H1 (cell line): ENCODE measurements around the gene ICA1. TPM values are rescaled to one million over a fixed set of nuclear protein-coding genes. Genes with fewer than 3 reads are reported as not detected.

Experiments used
- CTCF ChIA-PET: fragments of 300-600 bp; sonication (Branson Sonifier 250); formaldehyde crosslinking; loops from one replicate; lab custom pipeline; 2021; ENCODE audit not compliant: partially characterized antibody; lab: Charles Lee
- POLR2A ChIA-PET: fragments of 300-600 bp; sonication (Branson Sonifier 250); formaldehyde crosslinking; loops from one replicate; lab custom pipeline; 2021; ENCODE audit warnings: inconsistent platforms; ENCODE audit not compliant: partially characterized antibody; lab: Charles Lee
- DNase-seq, 2 experiments: peaks; one replicate each; pipeline versions ENCODE4 v3.0.0 to v3.0.0-alpha.2; 2010 to 2022; ENCODE audit warnings: low spot score in 2 of 2, low read depth in 1 of 2, mixed read lengths in 1 of 2
- FAIRE-seq: peaks from 2 replicates; lab custom pipeline; 2011; peaks lifted over from hg19 to GRCh38; lab: Jason Lieb, UNC
- H2AFZ ChIP-seq: 2 replicates; pipeline ENCODE4 v1.8.1; 2012; ENCODE audit warnings: low read length, inconsistent platforms
- H2AK5ac ChIP-seq: 2 replicates; pipeline ENCODE4 v1.6.1; 2013; ENCODE audit warnings: low read depth, low read length
- H2BK120ac ChIP-seq: replicated peaks from 2 replicates; pipeline ENCODE3; 2013; ENCODE audit warnings: low read depth, low read length, inconsistent platforms
- H2BK12ac ChIP-seq: 2 replicates; pipeline ENCODE4 v1.6.1; 2013; ENCODE audit warnings: low read depth, low read length
- H2BK15ac ChIP-seq: 2 replicates; pipeline ENCODE4 v1.6.1; 2013; ENCODE audit warnings: low read length
- H2BK20ac ChIP-seq: 2 replicates; pipeline ENCODE4 v1.6.1; 2013; ENCODE audit warnings: low read length
- H2BK5ac ChIP-seq: 2 replicates; pipeline ENCODE4 v1.6.1; 2013; ENCODE audit warnings: low read depth, low read length
- H3K14ac ChIP-seq: 2 replicates; pipeline ENCODE4 v1.6.1; 2013; ENCODE audit warnings: inconsistent platforms; ENCODE audit not compliant: insufficient read length
- H3K18ac ChIP-seq: 2 replicates; pipeline ENCODE4 v1.6.1; 2013; ENCODE audit warnings: low read length; ENCODE audit errors: extremely low read depth
- H3K23ac ChIP-seq: 2 replicates; pipeline ENCODE4 v1.6.1; 2013; ENCODE audit warnings: inconsistent platforms; ENCODE audit not compliant: insufficient read length
- H3K23me2 ChIP-seq: 2 replicates; pipeline ENCODE4 v1.6.1; 2013; ENCODE audit warnings: low read depth, low read length
- H3K27ac ChIP-seq: 2 replicates; pipeline ENCODE4 v1.6.1; 2011; ENCODE audit warnings: low read depth, low read length, inconsistent platforms
- H3K27me3 ChIP-seq, 4 experiments: replicated peaks in 1 of 4; 1 replicate in 1 of 4; 2 replicates in 3 of 4; pipeline versions ENCODE4 v1.6.1 to v1.8.1; 2011 to 2013; ENCODE audit warnings: low read length in 3 of 4, mild to moderate bottlenecking in 3 of 4, inconsistent platforms in 2 of 4, mixed read lengths in 2 of 4, moderate library complexity in 1 of 4; ENCODE audit not compliant: control insufficient read depth in 3 of 4, insufficient read depth in 3 of 4; ENCODE audit errors: extremely low read depth in 1 of 4
- H3K36me3 ChIP-seq, 4 experiments: 2 replicates each; pipeline versions ENCODE4 v1.6.1 to v1.8.1; 2011 to 2013; ENCODE audit warnings: mild to moderate bottlenecking in 4 of 4, low read length in 3 of 4, moderate library complexity in 2 of 4, control low read depth in 1 of 4, inconsistent platforms in 1 of 4; ENCODE audit not compliant: insufficient read depth in 4 of 4, control insufficient read depth in 2 of 4
- H3K4ac ChIP-seq: replicated peaks from 2 replicates; pipeline ENCODE3; 2013; ENCODE audit warnings: low read length, low read depth, mixed read lengths, inconsistent platforms; ENCODE audit not compliant: insufficient read length
- H3K4me1 ChIP-seq, 4 experiments: replicated peaks in 1 of 4; 1 replicate in 1 of 4; 2 replicates in 3 of 4; pipeline versions ENCODE4 v1.6.1 to v1.8.1; 2011 to 2013; ENCODE audit warnings: low read length in 3 of 4, inconsistent platforms in 2 of 4, mixed read lengths in 1 of 4; ENCODE audit not compliant: insufficient read depth in 4 of 4, control insufficient read depth in 3 of 4
- H3K4me2 ChIP-seq, 2 experiments: 2 replicates each; pipeline versions ENCODE4 v1.6.1 to v1.8.1; 2011 to 2013; ENCODE audit warnings: low read depth in 2 of 2, low read length in 2 of 2, control low read depth in 1 of 2, inconsistent platforms in 1 of 2, mild to moderate bottlenecking in 1 of 2; ENCODE audit not compliant: insufficient read depth in 1 of 2
- H3K4me3 ChIP-seq, 4 experiments: fragments of 200-600, 300-600 bp in 1 of 4; sonication (generic), shearing (Covaris generic), sonication (Bioruptor Twin) in 1 of 4; 2 replicates each; pipeline versions ENCODE4 v1.5.1 to v1.8.1; 2011 to 2016; ENCODE audit warnings: low read length in 4 of 4, low read depth in 3 of 4, control low read depth in 2 of 4, inconsistent platforms in 2 of 4, mild to moderate bottlenecking in 2 of 4, mixed read lengths in 1 of 4, moderate library complexity in 1 of 4; ENCODE audit not compliant: insufficient read depth in 2 of 4; ENCODE audit errors: extremely low read depth in 1 of 4
- H3K56ac ChIP-seq: replicated peaks from 2 replicates; pipeline ENCODE3; 2013; ENCODE audit warnings: low read depth, mild to moderate bottlenecking, mixed read lengths, low read length, inconsistent platforms; ENCODE audit not compliant: insufficient read length
- H3K79me1 ChIP-seq: 2 replicates; pipeline ENCODE4 v1.6.1; 2013; ENCODE audit warnings: low read depth, low read length, control low read depth
- H3K79me2 ChIP-seq, 2 experiments: 2 replicates each; pipeline versions ENCODE4 v1.6.1 to v1.8.1; 2012 to 2013; ENCODE audit warnings: low read length in 2 of 2, mild to moderate bottlenecking in 2 of 2, inconsistent platforms in 1 of 2; ENCODE audit not compliant: insufficient read depth in 2 of 2, control insufficient read depth in 1 of 2
- H3K9ac ChIP-seq, 4 experiments: replicated peaks in 1 of 4; 1 replicate in 1 of 4; 2 replicates in 3 of 4; pipeline versions ENCODE4 v1.6.1 to v1.8.1; 2011 to 2013; ENCODE audit warnings: low read depth in 3 of 4, low read length in 3 of 4, control low read depth in 2 of 4, mild to moderate bottlenecking in 2 of 4, moderate library complexity in 2 of 4, inconsistent platforms in 1 of 4; ENCODE audit errors: extremely low read depth in 1 of 4
- H3K9me3 ChIP-seq, 2 experiments: 2 replicates each; pipeline versions ENCODE4 v1.6.1 to v1.8.1; 2012 to 2013; ENCODE audit warnings: mild to moderate bottlenecking in 2 of 2, moderate library complexity in 2 of 2, control low read depth in 1 of 2, inconsistent platforms in 1 of 2, low read depth in 1 of 2, low read length in 1 of 2, mixed read lengths in 1 of 2; ENCODE audit not compliant: insufficient read depth in 2 of 2
- H4K20me1 ChIP-seq, 2 experiments: replicated peaks in 1 of 2; 2 replicates each; pipeline versions ENCODE3 to v1.8.1; 2011 to 2013; ENCODE audit warnings: inconsistent platforms in 2 of 2, low read length in 2 of 2, mild to moderate bottlenecking in 1 of 2; ENCODE audit not compliant: insufficient read depth in 2 of 2, control insufficient read depth in 1 of 2
- H4K5ac ChIP-seq: 2 replicates; pipeline ENCODE4 v1.6.1; 2013; ENCODE audit warnings: low read length, low read depth, mixed read lengths, inconsistent platforms; ENCODE audit not compliant: insufficient read length
- H4K8ac ChIP-seq: 2 replicates; pipeline ENCODE4 v1.8.0; 2013; ENCODE audit warnings: mild to moderate bottlenecking, moderate library complexity, low read length, inconsistent platforms; ENCODE audit not compliant: insufficient read depth; ENCODE audit errors: extremely low read depth
- H4K91ac ChIP-seq: replicated peaks from 2 replicates; pipeline ENCODE3; 2013; ENCODE audit warnings: low read length, mixed read lengths, inconsistent platforms; ENCODE audit not compliant: insufficient read length
- ATF2 ChIP-seq: IDR thresholded peaks from 2 replicates; pipeline ENCODE4 v1.6.1; 2012; ENCODE audit warnings: low read length, inconsistent platforms
- BRCA1 ChIP-seq: IDR thresholded peaks from 2 replicates; pipeline ENCODE4 v1.6.1; 2012; ENCODE audit warnings: low read depth, low read length, improper control_type of control experiment
- CTBP2 ChIP-seq: IDR thresholded peaks from 2 replicates; pipeline ENCODE4 v1.7.0; 2011; ENCODE audit warnings: borderline replicate concordance, mild to moderate bottlenecking, moderate library complexity, mixed read lengths, low read length; ENCODE audit not compliant: insufficient read depth, insufficient read length
- EP300 ChIP-seq, 2 experiments: IDR thresholded peaks; 1 replicate in 1 of 2; 2 replicates in 1 of 2; pipeline ENCODE4 v1.6.1; 2011 to 2012; ENCODE audit warnings: low read depth in 2 of 2, low read length in 2 of 2, mild to moderate bottlenecking in 2 of 2, borderline replicate concordance in 1 of 2, inconsistent platforms in 1 of 2, moderate library complexity in 1 of 2
- GTF2F1 ChIP-seq: IDR thresholded peaks from 2 replicates; pipeline ENCODE4 v1.6.1; 2012; ENCODE audit warnings: low read depth, low read length, improper control_type of control experiment, borderline replicate concordance
- HDAC2 ChIP-seq, 2 experiments: fragments of 300-600 bp in 1 of 2; sonication (generic) in 1 of 2; IDR thresholded peaks; 2 replicates each; pipeline ENCODE4 v1.6.1; 2011 to 2012; ENCODE audit warnings: low read depth in 2 of 2, low read length in 2 of 2, mild to moderate bottlenecking in 2 of 2, moderate library complexity in 2 of 2, borderline replicate concordance in 1 of 2, inconsistent platforms in 1 of 2
- JUN ChIP-seq: IDR thresholded peaks from 2 replicates; pipeline ENCODE4 v1.6.1; 2011; ENCODE audit warnings: low read depth, mild to moderate bottlenecking, improper control_type of control experiment, low read length
- POLR2A ChIP-seq, 2 experiments: IDR thresholded peaks; 1 replicate in 1 of 2; 2 replicates in 1 of 2; pipeline ENCODE4 v1.6.1; 2011; ENCODE audit warnings: low read depth in 2 of 2, low read length in 2 of 2, mild to moderate bottlenecking in 2 of 2; ENCODE audit errors: control extremely low read depth in 1 of 2
- RNF2 ChIP-seq: fragments of 200-900, 300-1000 bp; sonication (generic); IDR thresholded peaks from 2 replicates; pipeline ENCODE4 v1.7.1; 2016; ENCODE audit warnings: borderline replicate concordance, low read depth, mild to moderate bottlenecking, antibody characterized with exemption, low read length; ENCODE audit not compliant: poor library complexity, severe bottlenecking; ENCODE audit errors: missing control alignments
- SIN3A ChIP-seq, 2 experiments: IDR thresholded peaks in 1 of 2; conservative IDR thresholded peaks in 1 of 2; 2 replicates each; pipeline ENCODE4 v1.6.1; 2011 to 2012; ENCODE audit warnings: low read length in 2 of 2, improper control_type of control experiment in 1 of 2, low read depth in 1 of 2, mild to moderate bottlenecking in 1 of 2
- SP1 ChIP-seq: IDR thresholded peaks from 2 replicates; pipeline ENCODE4 v1.6.1; 2011; ENCODE audit warnings: low read depth, low read length
- TCF12 ChIP-seq: IDR thresholded peaks from 2 replicates; pipeline ENCODE4 v1.6.1; 2011; ENCODE audit warnings: low read depth, mild to moderate bottlenecking, low read length
- WGBS, 2 experiments: shearing (Covaris generic) in 1 of 2; methylation state at CpG; one replicate each; pipeline versions ENCODE4 v1.1.6 to v1.1.7; 2013 to 2015; ENCODE audit warnings: low lambda C conversion rate in 2 of 2, mixed read lengths in 2 of 2, inconsistent platforms in 1 of 2, low coverage in 1 of 2, missing lambda C conversion rate in 1 of 2; ENCODE audit not compliant: insufficient replicate concordance in 2 of 2, insufficient coverage in 1 of 2, insufficient read length in 1 of 2; ENCODE audit errors: extremely low coverage in 1 of 2, missing lambda C conversion rate in 1 of 2; 5-methylcytosine and 5-hydroxymethylcytosine counted together
- polyA plus RNA-seq, 7 experiments: library from polyadenylated mRNA; depleted of rRNA in 3 of 7; stranded (reverse) in 5 of 7; unstranded in 2 of 7; fragments of >200 nt in 5 of 7; fragments of 200-250 nt in 2 of 7; gene quantifications; 1 replicate in 5 of 7; 2 replicates in 1 of 7; 4 replicates in 1 of 7; pipeline versions ENCODE4 v1.2.1 to v1.2.3, GENCODE V29; 2011 to 2013; ENCODE audit warnings: missing spikeins in 2 of 7, mixed read lengths in 2 of 7
- total RNA-seq: library from RNA; stranded (reverse); fragmentation: NEBNext Ultra II Directional; extraction: Animal tissue kit (Norgen Biotek cat#: 25700); gene quantifications from 2 replicates; pipeline ENCODE4 v1.2.1, GENCODE V29; 2021

ICA1 gene
- total and polyA plus RNA-seq, 2 of the 8 experiments (the other 6 are each of a cell fraction or from before 2014, with no cell fraction given) = 14.9 to 37.1 TPM

- Histone ChIP-seq H3K79me1 (no peaks in the 10 kb centered on the region), H3K23me2 (no peaks in the 10 kb centered on the region), H3K27me3 (peaks cover 0 to 1% (median 0%) of the 10 kb centered on the region in 4 experiments; a peak in 1 of 7 replicates), H3K4ac (no peak overlapping the region), H2BK5ac (no peak overlapping the region), H3K9me3 (no peaks in the 10 kb centered on the region), H3K79me2 (no peaks in the 10 kb centered on the region), H4K5ac (no peak overlapping the region), H3K18ac (no peak overlapping the region), H2AK5ac (no peak overlapping the region), H3K9ac (no peak overlapping the region), H2BK12ac (no peak overlapping the region), H3K23ac (no peak overlapping the region), H3K4me2 (no peak overlapping the region), H3K56ac (no peak overlapping the region), H4K8ac (no peak overlapping the region), H3K4me1 (peaks cover 0 to 2% (median 0%) of the 10 kb centered on the region in 4 experiments; a peak in 1 of 7 replicates), H4K20me1 (no peaks in the 10 kb centered on the region), H3K14ac (no peak overlapping the region), H3K36me3 (no peaks in the 10 kb centered on the region), H2BK20ac (no peak overlapping the region), H3K27ac (no peak overlapping the region), H4K91ac (no peak overlapping the region), H2BK120ac (no peak overlapping the region), H2AFZ (no peak overlapping the region), H2BK15ac (no peak overlapping the region), H3K4me3 (no peak overlapping the region)
- ChIA-PET POLR2A (no interaction called here), CTCF (no interaction called here)
- TF ChIP-seq POLR2A (IDR thresholded peaks at IDR 0.05; ENCODE audit: control extremely low read depth in 1 of 2, low read depth in 2 of 2, low read length in 2 of 2) = no peak
- TF ChIP-seq ATF2 = no peak
- TF ChIP-seq RNF2 = no peak
- TF ChIP-seq SP1 = no peak
- no peak for TF ChIP-seq CTBP2
- TF ChIP-seq SIN3A (conservative IDR thresholded peaks at IDR 0.05 in 1 of 2, IDR thresholded peaks at IDR 0.05 in 1 of 2; ENCODE audit: low read depth in 1 of 2, low read length in 2 of 2) = no peak
- no peak for TF ChIP-seq TCF12
- TF ChIP-seq HDAC2 (IDR thresholded peaks at IDR 0.05; ENCODE audit: borderline replicate concordance in 1 of 2, low read depth in 2 of 2, low read length in 2 of 2) = no peak
- TF ChIP-seq EP300 (IDR thresholded peaks at IDR 0.05; ENCODE audit: borderline replicate concordance in 1 of 2, low read depth in 2 of 2, low read length in 2 of 2) = no peak
- TF ChIP-seq BRCA1 = no peak
- TF ChIP-seq JUN = no peak
- no peak for TF ChIP-seq GTF2F1
- no peak for DNase-seq
- WGBS, 2 experiments = 94% methylated on average over 2 of the region's 2 CpGs; no CpG with 5 or more reads in 1 of the 2 experiments
- FAIRE-seq = no peak
These were observed 179.2 kb downstream of the ICA1 start for GRCh38 chr7:8082762-8083161.
